Measurements from ENCODE around the gene LRRC43.

DNA sequence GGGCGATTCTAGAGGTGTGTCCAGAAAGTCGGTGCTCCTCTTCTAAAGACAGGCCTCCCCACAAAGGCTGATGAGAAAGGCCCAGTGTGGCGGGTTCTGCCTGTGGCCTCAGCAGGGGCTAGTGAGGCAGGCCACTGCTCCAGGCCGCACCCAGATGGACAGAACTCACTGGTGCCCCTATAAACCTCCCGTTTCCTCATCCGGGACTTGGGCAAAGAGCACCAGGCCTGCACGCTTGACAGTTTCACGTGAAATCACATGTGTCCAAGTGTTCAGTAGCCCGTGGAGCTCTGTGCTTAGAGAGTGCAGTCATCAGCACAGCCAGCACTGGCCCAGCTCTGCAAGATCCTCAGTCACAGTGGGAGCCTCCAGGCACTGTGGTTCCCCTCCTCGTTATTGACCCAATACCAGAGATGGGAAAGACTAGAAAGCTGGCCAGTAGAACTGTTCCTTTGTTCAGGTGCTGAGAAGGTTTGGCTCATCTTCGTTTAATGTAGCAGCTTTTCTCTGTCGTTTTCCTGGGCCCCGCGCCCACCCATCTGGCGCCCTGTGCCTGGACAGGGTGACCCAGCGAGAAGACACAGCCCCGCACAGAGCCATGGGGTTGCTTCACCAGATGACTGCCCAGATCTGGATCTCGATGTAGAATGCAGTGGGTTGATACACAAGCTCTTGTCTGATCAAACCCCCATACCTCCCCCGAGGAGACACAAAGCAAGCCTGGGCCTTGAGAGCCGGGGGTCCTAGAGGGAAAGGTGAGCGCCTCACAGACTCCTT lies 35.2 kb upstream of the LRRC43 start:
- TF ChIP-seq, protein P1, sequence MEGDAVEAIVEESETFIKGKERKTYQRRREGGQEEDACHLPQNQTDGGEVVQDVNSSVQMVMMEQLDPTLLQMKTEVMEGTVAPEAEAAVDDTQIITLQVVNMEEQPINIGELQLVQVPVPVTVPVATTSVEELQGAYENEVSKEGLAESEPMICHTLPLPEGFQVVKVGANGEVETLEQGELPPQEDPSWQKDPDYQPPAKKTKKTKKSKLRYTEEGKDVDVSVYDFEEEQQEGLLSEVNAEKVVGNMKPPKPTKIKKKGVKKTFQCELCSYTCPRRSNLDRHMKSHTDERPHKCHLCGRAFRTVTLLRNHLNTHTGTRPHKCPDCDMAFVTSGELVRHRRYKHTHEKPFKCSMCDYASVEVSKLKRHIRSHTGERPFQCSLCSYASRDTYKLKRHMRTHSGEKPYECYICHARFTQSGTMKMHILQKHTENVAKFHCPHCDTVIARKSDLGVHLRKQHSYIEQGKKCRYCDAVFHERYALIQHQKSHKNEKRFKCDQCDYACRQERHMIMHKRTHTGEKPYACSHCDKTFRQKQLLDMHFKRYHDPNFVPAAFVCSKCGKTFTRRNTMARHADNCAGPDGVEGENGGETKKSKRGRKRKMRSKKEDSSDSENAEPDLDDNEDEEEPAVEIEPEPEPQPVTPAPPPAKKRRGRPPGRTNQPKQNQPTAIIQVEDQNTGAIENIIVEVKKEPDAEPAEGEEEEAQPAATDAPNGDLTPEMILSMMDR (IDR thresholded peaks at IDR 0.05) = no peak
- no peak for TF ChIP-seq POLR2A (IDR thresholded peaks at IDR 0.05)
